Neural cell (in vitro differentiated cells): ENCODE measurements around the gene ADCY6.

Experiments used
- EP300 ChIP-seq: fragments of 450-650 bp; conservative IDR thresholded peaks from 2 replicates; pipeline ENCODE4 v1.6.1; 2014; ENCODE audit warnings: antibody characterized with exemption, mild to moderate bottlenecking, moderate library complexity; ENCODE audit not compliant: poor library complexity, severe bottlenecking
- TF ChIP-seq, protein P1 (sequence below): IDR thresholded peaks from 2 replicates; pipeline ENCODE4 v1.6.1; 2012; ENCODE audit warnings: borderline replicate concordance

DNA sequence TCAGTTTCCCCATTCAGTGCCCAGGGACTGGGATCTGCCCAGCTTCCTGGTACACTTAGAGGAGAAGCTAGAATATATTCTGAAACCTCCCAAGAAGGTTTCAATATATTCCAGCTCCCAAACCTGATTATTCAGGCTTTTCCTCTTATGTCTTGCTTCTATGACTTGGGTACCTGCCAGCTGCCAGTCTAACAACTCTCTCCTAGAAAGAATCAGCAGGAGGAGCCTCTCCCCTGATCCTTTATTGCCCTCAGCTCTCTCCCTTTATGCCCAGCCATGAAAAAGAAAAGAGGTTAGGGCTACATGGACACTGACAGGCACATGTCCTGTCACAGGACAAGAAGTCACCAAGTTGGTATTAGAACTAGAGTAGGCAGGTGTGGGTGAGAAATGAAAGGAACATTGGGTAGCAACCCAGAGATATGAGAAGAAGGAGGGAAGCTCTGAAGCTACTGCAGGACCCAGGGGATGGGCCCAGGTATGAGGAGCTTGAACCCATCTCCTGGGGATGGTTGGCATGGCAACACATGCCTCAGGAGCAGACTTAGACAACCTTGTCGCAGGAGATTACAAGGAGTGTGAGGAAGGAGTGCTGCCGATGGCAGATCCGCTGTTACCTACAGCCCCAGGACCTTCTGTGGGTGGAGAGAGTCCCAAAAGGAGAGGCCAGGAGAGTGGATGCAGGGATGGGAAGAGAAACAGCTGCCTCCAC is 27.4 kb upstream of the ADCY6 start:
- TF ChIP-seq, protein P1, sequence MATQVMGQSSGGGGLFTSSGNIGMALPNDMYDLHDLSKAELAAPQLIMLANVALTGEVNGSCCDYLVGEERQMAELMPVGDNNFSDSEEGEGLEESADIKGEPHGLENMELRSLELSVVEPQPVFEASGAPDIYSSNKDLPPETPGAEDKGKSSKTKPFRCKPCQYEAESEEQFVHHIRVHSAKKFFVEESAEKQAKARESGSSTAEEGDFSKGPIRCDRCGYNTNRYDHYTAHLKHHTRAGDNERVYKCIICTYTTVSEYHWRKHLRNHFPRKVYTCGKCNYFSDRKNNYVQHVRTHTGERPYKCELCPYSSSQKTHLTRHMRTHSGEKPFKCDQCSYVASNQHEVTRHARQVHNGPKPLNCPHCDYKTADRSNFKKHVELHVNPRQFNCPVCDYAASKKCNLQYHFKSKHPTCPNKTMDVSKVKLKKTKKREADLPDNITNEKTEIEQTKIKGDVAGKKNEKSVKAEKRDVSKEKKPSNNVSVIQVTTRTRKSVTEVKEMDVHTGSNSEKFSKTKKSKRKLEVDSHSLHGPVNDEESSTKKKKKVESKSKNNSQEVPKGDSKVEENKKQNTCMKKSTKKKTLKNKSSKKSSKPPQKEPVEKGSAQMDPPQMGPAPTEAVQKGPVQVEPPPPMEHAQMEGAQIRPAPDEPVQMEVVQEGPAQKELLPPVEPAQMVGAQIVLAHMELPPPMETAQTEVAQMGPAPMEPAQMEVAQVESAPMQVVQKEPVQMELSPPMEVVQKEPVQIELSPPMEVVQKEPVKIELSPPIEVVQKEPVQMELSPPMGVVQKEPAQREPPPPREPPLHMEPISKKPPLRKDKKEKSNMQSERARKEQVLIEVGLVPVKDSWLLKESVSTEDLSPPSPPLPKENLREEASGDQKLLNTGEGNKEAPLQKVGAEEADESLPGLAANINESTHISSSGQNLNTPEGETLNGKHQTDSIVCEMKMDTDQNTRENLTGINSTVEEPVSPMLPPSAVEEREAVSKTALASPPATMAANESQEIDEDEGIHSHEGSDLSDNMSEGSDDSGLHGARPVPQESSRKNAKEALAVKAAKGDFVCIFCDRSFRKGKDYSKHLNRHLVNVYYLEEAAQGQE = no peak
- TF ChIP-seq EP300 = no peak
